LNCaP clone FGC (cell line): ENCODE results near the gene ST6GALNAC5.

ENCODE experiments used
- DNase-seq: peaks from one replicate; pipeline ENCODE4 v3.0.0-alpha.2; 2011; ENCODE audit warnings: low read depth
- H3K4me3 ChIP-seq: 2 replicates; pipeline ENCODE4 v1.5.1; 2011; ENCODE audit warnings: mild to moderate bottlenecking, low read depth, low read length, control low read depth
- CTCF ChIP-seq: IDR thresholded peaks from 2 replicates; pipeline ENCODE4 v1.5.1; 2012; ENCODE audit warnings: mild to moderate bottlenecking; ENCODE audit not compliant: control insufficient read depth, insufficient read depth; ENCODE audit errors: extremely low read depth

ST6GALNAC5 gene

GRCh38 chr1:77064246-77064645, 197.0 kb downstream of the ST6GALNAC5 start:
- TF ChIP-seq CTCF = no peak
- no peak overlapping the region for H3K4me3 ChIP-seq
- DNase-seq = no peak

GRCh38 chr1:77065693-77066342, 198.5 kb downstream of the ST6GALNAC5 start:
- DNase-seq = no peak
- TF ChIP-seq CTCF = no peak
- no peak overlapping the region for H3K4me3 ChIP-seq

- H3K4me3 ChIP-seq = no peak overlapping the region
- TF ChIP-seq CTCF = no peak
- DNase-seq = no peak
Measured at GRCh38 chr1:77068013-77068412, 200.7 kb downstream of the ST6GALNAC5 start.

GRCh38 chr1:77076759-77077158, 209.5 kb downstream of the ST6GALNAC5 start:
- TF ChIP-seq CTCF = no peak
- no peak overlapping the region for H3K4me3 ChIP-seq
- DNase-seq = no peak

- DNase-seq = no peak
- TF ChIP-seq CTCF = no peak
- no peak overlapping the region for H3K4me3 ChIP-seq
Measured at GRCh38 chr1:77081834-77082233, 214.6 kb downstream of the ST6GALNAC5 start.

- no peak overlapping the region for H3K4me3 ChIP-seq
- no peak for TF ChIP-seq CTCF
Measured at GRCh38 chr1:77084457-77084856, 217.2 kb downstream of the ST6GALNAC5 start.

GRCh38 chr1:77085109-77085508, 217.8 kb downstream of the ST6GALNAC5 start:
- DNase-seq = no peak
- H3K4me3 ChIP-seq = no peak overlapping the region
- TF ChIP-seq CTCF = no peak

More at GRCh38 chr1:77084457-77084856, 217.2 kb downstream of the ST6GALNAC5 start:
- DNase-seq = no peak
